ENCODE measurements around the gene HLA-G. TPM values are rescaled to one million over a fixed set of nuclear protein-coding genes. Genes with fewer than 3 reads are reported as not detected.
"Not testable (repeated sequence)": the region's sequence is repeated elsewhere in the genome, so short reads cannot be mapped to it uniquely, and the experiment has no call there.

The HLA-G gene
- polyA plus RNA-seq, 1 experiment, result not detected

- DNase-seq (ENCODE audit: low read depth, low spot score), result no peak
- ChIA-PET POLR2A (no interaction called here), CTCF (no interaction called here)
- no peaks in the 10 kb centered on the region for H3K27me3 ChIP-seq (ENCODE audit: control insufficient read depth, insufficient read depth, low read length)
- no peak overlapping the region for H3K27ac ChIP-seq (ENCODE audit: low read depth, low read length)
- no peak for TF ChIP-seq CTCF (IDR thresholded peaks at IDR 0.05; ENCODE audit: low read depth, low read length)
- no peak overlapping the region for H3K4me3 ChIP-seq (ENCODE audit: low read depth, low read length)
- H3K9me3 ChIP-seq (ENCODE audit: control insufficient read depth, insufficient read depth, low read length), result no peaks in the 10 kb centered on the region
Observed at GRCh38 chr6:29875257-29875656, 47.6 kb downstream of the HLA-G start.

- H3K27me3 ChIP-seq (ENCODE audit: control insufficient read depth, insufficient read depth, low read length); H3K4me3 ChIP-seq (ENCODE audit: low read depth, low read length); CTCF ChIA-PET; H3K27ac ChIP-seq (ENCODE audit: low read depth, low read length); POLR2A ChIA-PET; DNase-seq (ENCODE audit: low read depth, low spot score); H3K9me3 ChIP-seq (ENCODE audit: control insufficient read depth, insufficient read depth, low read length): not testable (repeated sequence)
Observed at GRCh38 chr6:29875734-29876133, 48.1 kb downstream of the HLA-G start.

Small RNA genes lying within 50 kb of the gene (small RNA-seq; reads per million reads assigned to genes)
- not detected for gene MICG (ENCODE audit: insufficient read length, low read depth)

Other genes with a start within 250 kb of the HLA-G start
- gene OR2H2, start 242.7 kb upstream of the HLA-G start, polyA plus RNA-seq (2011; rRNA removed), result not detected in 2 replicates
- 14.6 and 16.5 TPM in 2 replicates for gene GABBR1, start 194.6 kb upstream of the HLA-G start, polyA plus RNA-seq (2011; rRNA removed)
- gene MOG, start 170.7 kb upstream of the HLA-G start, polyA plus RNA-seq (2011; rRNA removed), result not detected in 2 replicates
- not detected in 2 replicates for gene ZFP57, start 146.7 kb upstream of the HLA-G start, polyA plus RNA-seq (2011; rRNA removed)
- 0.12 TPM in 1 of 2 replicates, not detected in the other for gene HLA-F, start 104.4 kb upstream of the HLA-G start, polyA plus RNA-seq (2011; rRNA removed)
- 368 and 445 TPM in 2 replicates for gene HLA-A, start 114.7 kb downstream of the HLA-G start, polyA plus RNA-seq (2011; rRNA removed)
- gene POLR1H, start 233.4 kb downstream of the HLA-G start, polyA plus RNA-seq (2011; rRNA removed), result 25.0 and 25.1 TPM in 2 replicates
- gene PPP1R11, start 239.4 kb downstream of the HLA-G start, polyA plus RNA-seq (2011; rRNA removed), result 49.8 and 53.5 TPM in 2 replicates
- not detected in 2 replicates for gene RNF39, start 247.9 kb downstream of the HLA-G start, polyA plus RNA-seq (2011; rRNA removed)